Small intestine (tissue), 7 donors: ENCODE measurements around the gene PDE9A. TPM values are rescaled to one million over a fixed set of nuclear protein-coding genes. Genes with fewer than 3 reads are reported as not detected.
"Not testable (repeated sequence)": the region's sequence is repeated elsewhere in the genome, so short reads cannot be mapped to it uniquely, and the experiment has no call there.

ENCODE experiments used
- DNase-seq, 2 donors: peaks; one replicate each; pipeline versions ENCODE4 v3.0.0 to v3.0.0-alpha.2; 2013
- FAIRE-seq: peaks from 2 replicates; lab custom pipeline; 2012; peaks lifted over from hg19 to GRCh38; lab: Jason Lieb, UNC
- H3K27ac ChIP-seq, 3 donors: one replicate each; pipeline ENCODE4 v1.5.1; 2013; ENCODE audit warnings: low read length in 2 of 3, mild to moderate bottlenecking in 2 of 3, control low read depth in 1 of 3, inconsistent platforms in 1 of 3, low read depth in 1 of 3, moderate library complexity in 1 of 3
- H3K27me3 ChIP-seq, 3 donors: one replicate each; pipeline ENCODE4 v1.6.1; 2013; ENCODE audit warnings: low read length in 3 of 3, inconsistent platforms in 1 of 3; ENCODE audit not compliant: control insufficient read depth in 3 of 3, insufficient read depth in 3 of 3
- H3K36me3 ChIP-seq, 3 donors: one replicate each; pipeline ENCODE4 v1.6.1; 2013; ENCODE audit warnings: low read length in 3 of 3, inconsistent platforms in 1 of 3, low read depth in 1 of 3, mild to moderate bottlenecking in 1 of 3, moderate library complexity in 1 of 3; ENCODE audit not compliant: control insufficient read depth in 3 of 3, insufficient read depth in 2 of 3
- H3K4me1 ChIP-seq, 3 donors: one replicate each; pipeline ENCODE4 v1.6.1; 2013; ENCODE audit warnings: low read length in 2 of 3, inconsistent platforms in 1 of 3, low read depth in 1 of 3, mild to moderate bottlenecking in 1 of 3, moderate library complexity in 1 of 3; ENCODE audit not compliant: control insufficient read depth in 3 of 3, insufficient read depth in 2 of 3
- H3K4me3 ChIP-seq, 3 donors: one replicate each; pipeline ENCODE4 v1.5.1; 2013; ENCODE audit warnings: low read length in 3 of 3, control low read depth in 1 of 3, inconsistent platforms in 1 of 3, low read depth in 1 of 3, mild to moderate bottlenecking in 1 of 3, moderate library complexity in 1 of 3
- H3K9me3 ChIP-seq, 2 donors: one replicate each; pipeline ENCODE4 v1.6.1; 2013; ENCODE audit warnings: low read depth in 1 of 2, low read length in 1 of 2; ENCODE audit not compliant: control insufficient read depth in 2 of 2, insufficient read depth in 1 of 2
- WGBS, 3 donors: extraction: QIAGEN DNeasy Blood & Tissue Kit; methylation state at CpG; one replicate each; pipeline ENCODE4 v1.1.7; 2013; 5-methylcytosine and 5-hydroxymethylcytosine counted together
- polyA plus RNA-seq, 4 donors: library from polyadenylated mRNA; stranded (reverse) in 3 of 4; unstranded in 1 of 4; fragments of 200-250 nt in 3 of 4; fragments of 120-200 nt in 1 of 4; gene quantifications; one replicate each; pipeline versions ENCODE4 v1.2.1 to v1.2.3, GENCODE V29; 2013
- donor health status: healthy with polysubstance abuse.
- donor health status: control.
- donor health status: control.
- donor health status: Bipolar disorder and iron deficiency.
- donor health status: healthy.

The PDE9A gene
- polyA plus RNA-seq, 4 donors, result 31.0 to 96.6 (median 49.6) TPM

GRCh38 chr21:42708107-42708506, 54.7 kb downstream of the PDE9A start:
- no peaks in the 10 kb centered on the region for H3K9me3 ChIP-seq
- WGBS, 3 donors, result 85 to 93% (median 89%) methylated on average over 7 of the region's 7 CpGs
- no peak overlapping the region for H3K4me3 ChIP-seq
- no peak overlapping the region for H3K27ac ChIP-seq
- DNase-seq (no peak), FAIRE-seq (no peak)
- peaks cover 0 to 18% (median 0%) of the 10 kb centered on the region in 3 donors for H3K36me3 ChIP-seq
- H3K4me1 ChIP-seq, result no peaks in the 10 kb centered on the region
- no peaks in the 10 kb centered on the region for H3K27me3 ChIP-seq

- not testable (repeated sequence) for H3K27ac ChIP-seq, H3K4me1 ChIP-seq, H3K4me3 ChIP-seq, FAIRE-seq, H3K27me3 ChIP-seq, DNase-seq, H3K9me3 ChIP-seq
- 87 to 94% (median 89%) methylated on average over 1 of the region's 1 CpG for WGBS, 3 donors
- H3K36me3 ChIP-seq, result peaks cover 0 to 10% (median 0%) of the 10 kb centered on the region in 3 donors
Observed at GRCh38 chr21:42708916-42709315, 55.5 kb downstream of the PDE9A start.

- H3K9me3 ChIP-seq, result no peaks in the 10 kb centered on the region
- FAIRE-seq, result no peak
- peaks cover 0 to 7% (median 0%) of the 10 kb centered on the region in 3 donors for H3K4me1 ChIP-seq
- DNase-seq, result no peak
- H3K27me3 ChIP-seq, result no peaks in the 10 kb centered on the region
- H3K36me3 ChIP-seq, result peaks cover 0 to 1% (median 0%) of the 10 kb centered on the region in 3 donors
- WGBS, 3 donors, result 77 to 86% (median 79%) methylated on average over 4 of the region's 4 CpGs
- no peak overlapping the region for H3K4me3 ChIP-seq
- no peak overlapping the region for H3K27ac ChIP-seq
Observed at GRCh38 chr21:42711667-42712066, 58.2 kb downstream of the PDE9A start.

GRCh38 chr21:42715427-42715826, 62.0 kb downstream of the PDE9A start:
- 80 to 91% (median 89%) methylated on average over 7 of the region's 7 CpGs for WGBS, 3 donors
- not testable (repeated sequence) for H3K9me3 ChIP-seq, H3K27me3 ChIP-seq, FAIRE-seq, H3K36me3 ChIP-seq, H3K4me3 ChIP-seq
- Histone ChIP-seq H3K4me1 (peaks cover 0 to 18% (median under 1%) of the 10 kb centered on the region in 3 donors), H3K27ac (peak overlapping the region in 1 of 3 donors; percentile 60)
- peak in 1 of 2 donors; percentile 44 for DNase-seq

GRCh38 chr21:42716074-42716473, 62.7 kb downstream of the PDE9A start:
- WGBS, 3 donors, result 77 to 93% (median 88%) methylated on average over 3 of the region's 3 CpGs
- Histone ChIP-seq H3K4me3 (no peak overlapping the region), H3K4me1 (peaks cover 2 to 18% (median 3%) of the 10 kb centered on the region in 3 donors), H3K27me3 (no peaks in the 10 kb centered on the region), H3K9me3 (no peaks in the 10 kb centered on the region), H3K36me3 (no peaks in the 10 kb centered on the region), H3K27ac (no peak overlapping the region)
- FAIRE-seq, result no peak
- no peak for DNase-seq

- DNase-seq, H3K9me3 ChIP-seq, H3K27me3 ChIP-seq, H3K36me3 ChIP-seq, H3K4me3 ChIP-seq, FAIRE-seq: not testable (repeated sequence)
- Histone ChIP-seq H3K27ac (peak overlapping the region; percentile 58 to 89 (median 86)), H3K4me1 (peaks cover 10 to 53% (median 24%) of the 10 kb centered on the region in 3 donors)
- 61 to 83% (median 83%) methylated on average over 12 of the region's 12 CpGs for WGBS, 3 donors
Observed at GRCh38 chr21:42720484-42720883, 67.1 kb downstream of the PDE9A start.

GRCh38 chr21:42721341-42721824, 68.0 kb downstream of the PDE9A start:
- H3K27me3 ChIP-seq, result no peaks in the 10 kb centered on the region
- H3K9me3 ChIP-seq, result no peaks in the 10 kb centered on the region
- WGBS, 3 donors, result 14 to 27% (median 24%) methylated on average over 6 of the region's 6 CpGs
- DNase-seq (peak; percentile 81 to 95), FAIRE-seq (no peak)
- peak overlapping the region; percentile 58 to 89 (median 86) for H3K27ac ChIP-seq
- no peak overlapping the region for H3K4me3 ChIP-seq
- peaks cover 0 to 8% (median 0%) of the 10 kb centered on the region in 3 donors for H3K36me3 ChIP-seq
- H3K4me1 ChIP-seq, result peaks cover 10 to 49% (median 24%) of the 10 kb centered on the region in 3 donors

- H3K4me1 ChIP-seq, result peaks cover 10 to 49% (median 24%) of the 10 kb centered on the region in 3 donors
- H3K27me3 ChIP-seq, result no peaks in the 10 kb centered on the region
- DNase-seq, result peak in 1 of 2 donors; percentile 49
- WGBS, 3 donors, result 57 to 81% (median 64%) methylated on average over 11 of the region's 11 CpGs
- FAIRE-seq, result no peak
- peak overlapping the region; percentile 63 to 87 (median 76) for H3K27ac ChIP-seq
- no peak overlapping the region for H3K4me3 ChIP-seq
- no peaks in the 10 kb centered on the region for H3K9me3 ChIP-seq
- peaks cover 0 to 8% (median 0%) of the 10 kb centered on the region in 3 donors for H3K36me3 ChIP-seq
Observed at GRCh38 chr21:42722153-42722552, 68.7 kb downstream of the PDE9A start.
